Mesenchymal stem cell (in vitro differentiated cells and primary cell): ENCODE results near the gene PDE1A.

ENCODE experiments used
- DNase-seq: peaks from one replicate; pipeline ENCODE4 v3.0.0-alpha.2; 2013
- H2AFZ ChIP-seq: one replicate; pipeline ENCODE4 v1.6.1; 2013; ENCODE audit warnings: low read depth, mild to moderate bottlenecking, control low read depth, inconsistent platforms, low read length, moderate library complexity
- H2AK5ac ChIP-seq: 2 replicates; pipeline ENCODE4 v1.6.1; 2013; ENCODE audit warnings: low read length, moderate library complexity, mild to moderate bottlenecking, inconsistent platforms; ENCODE audit not compliant: severe bottlenecking
- H2BK120ac ChIP-seq: one replicate; pipeline ENCODE4 v1.6.1; 2013; ENCODE audit warnings: low read depth, mild to moderate bottlenecking, inconsistent platforms, low read length, moderate library complexity
- H2BK12ac ChIP-seq, 2 experiments: one replicate each; pipeline ENCODE4 v1.6.1; 2013; ENCODE audit warnings: inconsistent platforms in 2 of 2, low read length in 2 of 2, mild to moderate bottlenecking in 2 of 2, moderate library complexity in 2 of 2, control low read depth in 1 of 2
- H2BK15ac ChIP-seq: one replicate; pipeline ENCODE4 v1.6.1; 2013; ENCODE audit warnings: mild to moderate bottlenecking, low read depth, inconsistent platforms; ENCODE audit not compliant: poor library complexity, severe bottlenecking
- H2BK5ac ChIP-seq: 2 replicates; pipeline ENCODE4 v1.6.1; 2013; ENCODE audit warnings: low read depth, mild to moderate bottlenecking, low read length, control low read depth, inconsistent platforms; ENCODE audit not compliant: poor library complexity, severe bottlenecking
- H3K14ac ChIP-seq, 2 experiments: one replicate each; pipeline ENCODE4 v1.6.1; 2013; ENCODE audit warnings: inconsistent platforms in 2 of 2, low read length in 2 of 2, control low read depth in 1 of 2, mild to moderate bottlenecking in 1 of 2, moderate library complexity in 1 of 2
- H3K18ac ChIP-seq, 2 experiments: one replicate each; pipeline ENCODE4 v1.6.1; 2013; ENCODE audit warnings: inconsistent platforms in 2 of 2, low read length in 2 of 2, control low read depth in 1 of 2, low read depth in 1 of 2, mild to moderate bottlenecking in 1 of 2
- H3K23ac ChIP-seq, 2 experiments: one replicate each; pipeline ENCODE4 v1.6.1; 2013; ENCODE audit warnings: inconsistent platforms in 2 of 2, low read length in 2 of 2, mild to moderate bottlenecking in 2 of 2, moderate library complexity in 2 of 2, control low read depth in 1 of 2
- H3K27ac ChIP-seq: 2 replicates; pipeline ENCODE4 v1.5.1; 2013; ENCODE audit warnings: mild to moderate bottlenecking, moderate library complexity, low read length, control low read depth, inconsistent platforms; ENCODE audit not compliant: poor library complexity, severe bottlenecking
- H3K27me3 ChIP-seq, 2 experiments: 2 replicates each; pipeline versions ENCODE4 v1.6.1 to v1.7.0; 2013; ENCODE audit warnings: low read length in 2 of 2, mild to moderate bottlenecking in 2 of 2, moderate library complexity in 2 of 2, control low read depth in 1 of 2, inconsistent platforms in 1 of 2; ENCODE audit not compliant: control insufficient read depth in 1 of 2, insufficient read depth in 1 of 2
- H3K36me3 ChIP-seq, 2 experiments: 2 replicates each; pipeline versions ENCODE4 v1.6.1 to v1.7.0; 2013; ENCODE audit warnings: low read length in 2 of 2, control low read depth in 1 of 2, inconsistent platforms in 1 of 2, low read depth in 1 of 2, mild to moderate bottlenecking in 1 of 2; ENCODE audit not compliant: insufficient read depth in 2 of 2, control insufficient read depth in 1 of 2
- H3K4ac ChIP-seq, 2 experiments: one replicate each; pipeline ENCODE4 v1.6.1; 2013; ENCODE audit warnings: inconsistent platforms in 2 of 2, low read length in 2 of 2, mild to moderate bottlenecking in 2 of 2, moderate library complexity in 2 of 2, control low read depth in 1 of 2, low read depth in 1 of 2
- H3K4me1 ChIP-seq: 2 replicates; pipeline ENCODE4 v1.6.1; 2013; ENCODE audit warnings: low read depth, low read length, control low read depth; ENCODE audit not compliant: control insufficient read depth, insufficient read depth
- H3K4me2 ChIP-seq: 2 replicates; pipeline ENCODE4 v1.6.1; 2013; ENCODE audit warnings: low read length, mild to moderate bottlenecking, inconsistent platforms; ENCODE audit not compliant: poor library complexity, severe bottlenecking
- H3K4me3 ChIP-seq, 2 experiments: 2 replicates each; pipeline versions ENCODE4 v1.5.1 to v1.7.0; 2013; ENCODE audit warnings: low read length in 2 of 2, mild to moderate bottlenecking in 2 of 2, control low read depth in 1 of 2, low read depth in 1 of 2; ENCODE audit not compliant: insufficient read depth in 1 of 2
- H3K79me1 ChIP-seq: replicated peaks from 2 replicates; pipeline ENCODE4 v1.6.1; 2013; ENCODE audit warnings: mild to moderate bottlenecking, control low read depth, low read length, inconsistent platforms; ENCODE audit not compliant: poor library complexity, severe bottlenecking
- H3K9ac ChIP-seq: 2 replicates; pipeline ENCODE4 v1.7.0; 2013; ENCODE audit warnings: mild to moderate bottlenecking, low read length, moderate library complexity
- H3K9me3 ChIP-seq: 2 replicates; pipeline ENCODE4 v1.7.0; 2013; ENCODE audit warnings: mild to moderate bottlenecking, low read length; ENCODE audit not compliant: control insufficient read depth
- H4K8ac ChIP-seq: one replicate; pipeline ENCODE4 v1.6.1; 2013; ENCODE audit warnings: inconsistent platforms, mild to moderate bottlenecking, low read length, moderate library complexity
- H4K91ac ChIP-seq: one replicate; pipeline ENCODE4 v1.6.1; 2013; ENCODE audit warnings: mild to moderate bottlenecking, low read length, inconsistent platforms
- WGBS: methylation state at CpG from one replicate; pipeline ENCODE4 v1.1.7; 2013; ENCODE audit warnings: mixed read lengths; 5-methylcytosine and 5-hydroxymethylcytosine counted together

Gene PDE1A

GRCh38 chr2:182166406-182166805 lies 260.4 kb downstream of the PDE1A start:
- Histone ChIP-seq H3K4me2 (no peak overlapping the region), H2BK12ac (no peak overlapping the region), H3K4me1 (no peaks in the 10 kb centered on the region), H2BK120ac (no peak overlapping the region), H2BK15ac (no peak overlapping the region), H2AFZ (no peak overlapping the region), H3K79me1 (no peaks in the 10 kb centered on the region), H3K27ac (no peak overlapping the region), H3K9ac (peak overlapping the region; percentile 40), H3K23ac (no peak overlapping the region), H4K8ac (no peak overlapping the region), H3K9me3 (no peaks in the 10 kb centered on the region), H2BK5ac (no peak overlapping the region), H2AK5ac (no peak overlapping the region), H4K91ac (no peak overlapping the region), H3K27me3 (no peaks in the 10 kb centered on the region), H3K4me3 (no peak overlapping the region), H3K18ac (no peak overlapping the region), H3K36me3 (no peaks in the 10 kb centered on the region), H3K14ac (no peak overlapping the region), H3K4ac (no peak overlapping the region)
- DNase-seq = no peak
- WGBS = 93% methylated on average over 2 of the region's 2 CpGs

GRCh38 chr2:182165202-182165601 lies 261.6 kb downstream of the PDE1A start:
- no peak overlapping the region for H2AFZ ChIP-seq
- H3K36me3 ChIP-seq = no peaks in the 10 kb centered on the region
- no peak overlapping the region for H4K91ac ChIP-seq
- H2BK15ac ChIP-seq = no peak overlapping the region
- H2BK120ac ChIP-seq = no peak overlapping the region
- no peak for DNase-seq
- no peak overlapping the region for H2BK12ac ChIP-seq
- H3K27ac ChIP-seq = no peak overlapping the region
- peak overlapping the region in 1 of 2 experiments; percentile 30 for H3K4me3 ChIP-seq
- no peaks in the 10 kb centered on the region for H3K4me1 ChIP-seq
- no peaks in the 10 kb centered on the region for H3K9me3 ChIP-seq
- H4K8ac ChIP-seq = no peak overlapping the region
- no peak overlapping the region for H2AK5ac ChIP-seq
- H3K4me2 ChIP-seq = no peak overlapping the region
- no peak overlapping the region for H3K18ac ChIP-seq
- no peak overlapping the region for H3K14ac ChIP-seq
- no peak overlapping the region for H3K4ac ChIP-seq
- H2BK5ac ChIP-seq = no peak overlapping the region
- no peak overlapping the region for H3K23ac ChIP-seq
- H3K27me3 ChIP-seq = no peaks in the 10 kb centered on the region
- H3K9ac ChIP-seq = peak overlapping the region; percentile 60
- H3K79me1 ChIP-seq = no peaks in the 10 kb centered on the region
- WGBS = 100% methylated on average over 1 of the region's 2 CpGs

GRCh38 chr2:182164686-182165085 lies 262.1 kb downstream of the PDE1A start:
- Histone ChIP-seq H2AK5ac (no peak overlapping the region), H3K79me1 (no peaks in the 10 kb centered on the region), H3K4me1 (no peaks in the 10 kb centered on the region), H2BK5ac (no peak overlapping the region), H3K27me3 (no peaks in the 10 kb centered on the region), H3K14ac (no peak overlapping the region), H3K23ac (no peak overlapping the region), H3K4me2 (no peak overlapping the region), H2BK120ac (no peak overlapping the region), H3K4me3 (peak overlapping the region in 1 of 2 experiments; percentile 39), H4K91ac (no peak overlapping the region), H3K9ac (peak overlapping the region; percentile 60), H3K18ac (no peak overlapping the region), H3K9me3 (no peaks in the 10 kb centered on the region), H2BK15ac (no peak overlapping the region), H3K27ac (no peak overlapping the region), H3K4ac (no peak overlapping the region), H4K8ac (no peak overlapping the region), H2BK12ac (no peak overlapping the region), H2AFZ (no peak overlapping the region), H3K36me3 (no peaks in the 10 kb centered on the region)
- 100% methylated on average over 1 of the region's 1 CpG for WGBS
- no peak for DNase-seq

GRCh38 chr2:182163878-182164277 lies 263.0 kb downstream of the PDE1A start:
- DNase-seq = no peak
- H4K91ac ChIP-seq = no peak overlapping the region
- H2BK15ac ChIP-seq = no peak overlapping the region
- H2AK5ac ChIP-seq = no peak overlapping the region
- no peak overlapping the region for H2BK5ac ChIP-seq
- no peaks in the 10 kb centered on the region for H3K79me1 ChIP-seq
- H3K4me2 ChIP-seq = no peak overlapping the region
- no peak overlapping the region for H3K23ac ChIP-seq
- no peak overlapping the region for H3K14ac ChIP-seq
- H3K27ac ChIP-seq = no peak overlapping the region
- no peak overlapping the region for H2BK120ac ChIP-seq
- no peaks in the 10 kb centered on the region for H3K36me3 ChIP-seq
- H3K18ac ChIP-seq = no peak overlapping the region
- no peak overlapping the region for H3K4ac ChIP-seq
- H3K9ac ChIP-seq = no peak overlapping the region
- H4K8ac ChIP-seq = no peak overlapping the region
- WGBS = 89% methylated on average over 3 of the region's 3 CpGs
- H2BK12ac ChIP-seq = no peak overlapping the region
- H2AFZ ChIP-seq = no peak overlapping the region
- H3K4me3 ChIP-seq = no peak overlapping the region
- H3K27me3 ChIP-seq = no peaks in the 10 kb centered on the region
- H3K9me3 ChIP-seq = no peaks in the 10 kb centered on the region
- no peaks in the 10 kb centered on the region for H3K4me1 ChIP-seq
